Gastrocnemius medialis (tissue), 4 donors: ENCODE data around the gene TMEM171. TPM values are rescaled to one million over a fixed set of nuclear protein-coding genes. Genes with fewer than 3 reads are reported as not detected.

ENCODE experiments used
- ATAC-seq, 2 donors: fragments of 150-250 bp; one replicate each; pipeline ENCODE4 v1.9.1; 2016
- DNase-seq, 2 donors: peaks; one replicate each; pipeline ENCODE4 v3.0.0-alpha.2; 2019
- H3K27ac ChIP-seq, 4 donors: fragments of 200-600 bp; sonication (generic); 1 replicate in 1 of 4; 2 replicates in 3 of 4; pipeline ENCODE4 v1.5.1; 2016 to 2018; ENCODE audit warnings: mild to moderate bottlenecking in 2 of 4, moderate library complexity in 1 of 4
- H3K27me3 ChIP-seq, 3 donors: fragments of 200-600 bp; sonication (generic) in 2 of 3; 1 replicate in 1 of 3; 2 replicates in 2 of 3; pipeline versions ENCODE4 v1.5.1 to v1.6.0; 2016 to 2019; ENCODE audit warnings: mild to moderate bottlenecking in 1 of 3, moderate library complexity in 1 of 3
- H3K36me3 ChIP-seq, 2 donors: fragments of 200-600 bp; sonication (generic) in 1 of 2; one replicate each; pipeline ENCODE4 v1.5.1; 2017 to 2018
- H3K4me1 ChIP-seq, 2 donors: fragments of 200-600 bp; sonication (generic) in 1 of 2; one replicate each; pipeline ENCODE4 v1.5.1; 2016 to 2017; ENCODE audit warnings: mild to moderate bottlenecking in 2 of 2
- H3K4me3 ChIP-seq, 4 donors: fragments of 200-600 bp; sonication (generic) in 3 of 4; 1 replicate in 1 of 4; 2 replicates in 3 of 4; pipeline ENCODE4 v1.5.1; 2016 to 2019; ENCODE audit warnings: mild to moderate bottlenecking in 2 of 4
- H3K9me3 ChIP-seq, 3 donors: fragments of 200-600 bp; sonication (generic) in 2 of 3; 1 replicate in 1 of 3; 2 replicates in 2 of 3; pipeline ENCODE4 v1.5.1; 2016 to 2019
- CTCF ChIP-seq, 5 experiments: fragments of 450-650 bp in 3 of 5; fragments of 200-600 bp in 2 of 5; sonication (generic) in 2 of 5; IDR thresholded peaks in 4 of 5; conservative IDR thresholded peaks in 1 of 5; 1 replicate in 4 of 5; 2 replicates in 1 of 5; pipeline ENCODE4 v1.5.1; 2016 to 2019; ENCODE audit warnings: antibody characterized with exemption in 5 of 5, mild to moderate bottlenecking in 3 of 5, moderate library complexity in 3 of 5
- POLR2A ChIP-seq, 2 donors: fragments of 450-650 bp; IDR thresholded peaks; one replicate each; pipeline ENCODE4 v1.6.1; 2017; ENCODE audit warnings: antibody characterized with exemption in 2 of 2, mild to moderate bottlenecking in 2 of 2, moderate library complexity in 2 of 2
- in situ Hi-C, 4 donors: fragments of 200-750 bp; cut with MboI; loops; one replicate each; pipeline versions ENCODE4 v1.15.0 to v1.8.0; 2017; ENCODE audit warnings: low sequenced_read_pairs in 4 of 4
- intact Hi-C: fragments of 100-400 bp; cut with DNase I; formaldehyde crosslinking; loops from one replicate; pipeline ENCODE4 v1.15.1; 2023; ENCODE audit warnings: low total_unique reads
- total RNA-seq, 4 donors: library from RNA; depleted of rRNA; stranded (reverse); fragments of >200 nt; gene quantifications; one replicate each; pipeline versions ENCODE4 v1.1.0 to v1.2.3, GENCODE V29; 2016

The TMEM171 gene
- total RNA-seq, 4 donors from 2014 or later, result 0.27 to 0.97 TPM; not detected in 2

- in situ Hi-C loops (no loop called here), intact Hi-C loops (no loop called here)
- Histone ChIP-seq H3K4me3 (no peak overlapping the region), H3K4me1 (no peaks in the 10 kb centered on the region), H3K9me3 (peaks cover 0 to 1% (median 0%) of the 10 kb centered on the region in 3 donors), H3K36me3 (no peaks in the 10 kb centered on the region), H3K27ac (no peak overlapping the region), H3K27me3 (no peaks in the 10 kb centered on the region)
- no peak for DNase-seq
- no peak for ATAC-seq
- TF ChIP-seq POLR2A (IDR thresholded peaks at IDR 0.05), result no peak
- TF ChIP-seq CTCF (IDR thresholded peaks at IDR 0.05 in 4 of 5, conservative IDR thresholded peaks at IDR 0.05 in 1 of 5), result no peak
Measured at GRCh38 chr5:73112359-73112758, 8.0 kb upstream of the TMEM171 start.

GRCh38 chr5:73114044-73114688 lies 6.2 kb upstream of the TMEM171 start:
- no peaks in the 10 kb centered on the region for H3K36me3 ChIP-seq
- no peaks in the 10 kb centered on the region for H3K4me1 ChIP-seq
- no peak overlapping the region for H3K4me3 ChIP-seq
- in situ Hi-C loops, result no loop called here
- H3K27me3 ChIP-seq, result no peaks in the 10 kb centered on the region
- DNase-seq (no peak), ATAC-seq (no peak)
- no peak overlapping the region for H3K27ac ChIP-seq
- intact Hi-C loops, result no loop called here
- H3K9me3 ChIP-seq, result peaks cover 0 to 4% (median 0%) of the 10 kb centered on the region in 3 donors
- TF ChIP-seq CTCF (IDR thresholded peaks at IDR 0.05 in 4 of 5, conservative IDR thresholded peaks at IDR 0.05 in 1 of 5) (no peak), POLR2A (IDR thresholded peaks at IDR 0.05) (no peak)

GRCh38 chr5:73115399-73116051 lies 4.8 kb upstream of the TMEM171 start:
- in situ Hi-C loops (no loop called here), intact Hi-C loops (no loop called here)
- no peak overlapping the region for H3K4me3 ChIP-seq
- ATAC-seq (no peak), DNase-seq (no peak)
- H3K27ac ChIP-seq, result no peak overlapping the region
- H3K27me3 ChIP-seq, result no peaks in the 10 kb centered on the region
- peaks cover 0 to 4% (median 0%) of the 10 kb centered on the region in 3 donors for H3K9me3 ChIP-seq
- no peaks in the 10 kb centered on the region for H3K36me3 ChIP-seq
- H3K4me1 ChIP-seq, result peaks cover 0 to 8% of the 10 kb centered on the region in 2 donors
- TF ChIP-seq CTCF (IDR thresholded peaks at IDR 0.05 in 4 of 5, conservative IDR thresholded peaks at IDR 0.05 in 1 of 5) (no peak), POLR2A (IDR thresholded peaks at IDR 0.05) (no peak)

- in situ Hi-C loops, result no loop called here
- intact Hi-C loops, result no loop called here
Measured at GRCh38 chr5:73116506-73116905, 3.9 kb upstream of the TMEM171 start.

More at GRCh38 chr5:73116506-73116905, 3.9 kb upstream of the TMEM171 start:
- Histone ChIP-seq H3K4me1 (peaks cover 0 to 15% of the 10 kb centered on the region in 2 donors), H3K9me3 (peaks cover 0 to 4% (median 0%) of the 10 kb centered on the region in 3 donors), H3K27me3 (no peaks in the 10 kb centered on the region), H3K36me3 (no peaks in the 10 kb centered on the region), H3K27ac (no peak overlapping the region), H3K4me3 (no peak overlapping the region)
- TF ChIP-seq CTCF (IDR thresholded peaks at IDR 0.05 in 4 of 5, conservative IDR thresholded peaks at IDR 0.05 in 1 of 5) (no peak), POLR2A (IDR thresholded peaks at IDR 0.05) (no peak)
- no peak for DNase-seq
- no peak for ATAC-seq
